Kidney tubule cell (primary cell): ENCODE data around the gene CCL15.
"Not testable (repeated sequence)": the region's sequence is repeated elsewhere in the genome, so short reads cannot be mapped to it uniquely, and the experiment has no call there.

Source experiments
- DNase-seq: peaks from one replicate; pipeline ENCODE4 v3.0.0-alpha.2; 2018; ENCODE audit warnings: low spot score

The CCL15 gene, protein sequence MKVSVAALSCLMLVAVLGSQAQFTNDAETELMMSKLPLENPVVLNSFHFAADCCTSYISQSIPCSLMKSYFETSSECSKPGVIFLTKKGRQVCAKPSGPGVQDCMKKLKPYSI

DNA sequence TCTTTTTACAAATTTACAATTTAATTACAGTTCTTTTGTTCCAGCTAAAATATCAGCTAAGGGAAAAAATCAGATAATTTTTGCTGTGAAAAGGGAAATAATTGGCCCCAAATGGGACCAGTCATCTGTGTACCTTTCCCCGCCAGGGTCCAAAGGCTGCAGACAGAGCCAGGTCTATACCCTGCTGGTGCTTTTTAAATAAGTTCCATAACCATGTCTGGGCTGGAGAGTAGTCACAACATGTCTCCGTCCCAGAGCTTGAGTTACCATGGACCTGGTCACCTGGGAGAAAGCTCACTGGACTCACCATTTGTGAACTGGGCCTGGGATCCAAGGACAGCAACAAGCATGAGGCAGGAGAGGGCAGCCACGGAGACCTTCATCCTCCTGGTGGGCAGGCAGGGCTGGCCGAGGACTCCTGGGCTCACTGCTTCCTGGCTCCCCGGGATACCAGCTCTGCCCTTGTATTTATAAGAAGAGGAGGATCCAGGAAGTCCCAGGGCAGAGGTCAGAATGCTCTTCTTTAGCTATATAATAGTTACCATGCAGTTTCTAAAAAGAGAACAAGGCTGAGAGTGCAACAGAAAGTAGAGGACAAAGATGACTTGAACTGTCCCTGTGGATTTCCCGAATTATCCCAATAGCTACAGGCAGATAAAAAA lies at the start of gene CCL15:
Gene CCL15, minus strand, starts transcription at position 444 of the 662 bp plus-strand sequence. Its CDS starts 61 bp downstream, at position 383.
- no peak for DNase-seq

DNA sequence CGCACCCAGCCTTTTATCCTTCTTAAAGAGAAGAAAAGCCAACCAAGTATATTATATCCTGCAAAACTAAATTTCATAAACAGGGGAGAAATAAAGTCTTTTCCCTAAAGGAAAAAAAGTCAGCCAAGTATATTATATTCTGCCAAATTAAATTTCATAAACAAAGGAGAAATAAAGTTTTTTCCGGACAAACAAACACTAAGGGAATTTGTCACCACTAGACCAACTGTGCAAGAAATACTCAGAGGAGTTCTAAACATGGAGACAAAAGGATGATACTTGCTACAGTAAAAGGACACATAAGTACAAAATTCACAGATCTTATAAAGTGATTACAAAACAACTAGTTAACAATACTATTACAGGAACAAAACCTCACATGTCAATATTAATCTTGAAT lies 48.3 kb upstream of the CCL15 start:
- no peak for DNase-seq

DNA sequence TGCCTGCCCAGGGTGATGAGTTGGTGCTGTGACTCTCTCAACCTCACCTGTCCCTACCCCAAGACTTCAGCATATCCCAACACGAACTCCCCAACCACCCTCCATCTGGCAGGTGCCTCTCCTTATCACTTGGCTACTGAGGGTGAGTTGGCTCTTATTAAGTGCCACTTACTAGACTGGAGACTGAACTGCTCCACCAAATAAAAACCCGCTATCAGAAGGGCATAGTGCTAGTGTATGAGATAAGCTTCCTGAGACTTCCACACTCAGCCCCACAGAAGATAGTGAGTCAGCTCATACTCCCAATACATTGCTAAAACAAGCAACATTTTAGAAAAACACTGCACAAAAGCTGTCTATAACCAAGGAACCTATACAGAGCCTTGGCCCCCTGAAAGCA lies 46.7 kb upstream of the CCL15 start:
- no peak for DNase-seq

DNA sequence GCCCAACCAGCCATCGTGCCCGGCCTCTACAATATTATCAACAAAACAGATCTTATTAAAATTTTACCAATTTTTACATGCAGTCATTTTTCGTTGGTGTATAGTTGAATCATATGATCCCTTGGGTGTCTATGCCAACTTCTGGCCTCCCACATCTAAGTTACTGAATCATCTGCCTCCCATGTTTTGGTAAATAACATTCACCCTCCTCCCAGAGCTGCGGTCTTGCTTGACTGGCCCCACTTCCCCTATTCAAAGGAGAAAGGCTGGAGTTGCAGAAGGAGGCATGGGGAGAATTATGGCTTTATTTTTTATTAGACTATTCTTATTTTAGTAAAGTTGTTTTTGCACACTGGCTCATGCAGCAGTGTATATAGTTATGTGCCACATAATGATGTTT lies 34.9 kb upstream of the CCL15 start:
- DNase-seq = peak; percentile 20

DNA sequence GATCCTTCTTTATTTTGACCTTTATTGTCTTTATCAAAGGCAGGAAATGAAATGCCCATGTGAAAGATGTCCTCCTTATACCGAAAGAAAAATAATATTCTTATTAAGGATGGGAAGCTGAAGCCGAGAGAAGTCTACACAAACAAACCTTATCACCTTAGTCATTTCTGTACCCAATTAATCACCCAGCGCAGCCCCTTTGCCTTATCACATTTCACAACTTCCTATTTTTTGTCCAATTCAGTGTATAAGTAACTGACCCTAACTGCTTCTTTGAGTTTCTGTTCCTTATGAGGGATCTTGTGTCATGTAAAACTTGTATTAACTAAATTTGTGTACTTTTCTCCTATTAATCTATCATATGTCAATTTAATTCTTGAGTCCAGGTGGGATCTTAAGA lies 32.8 kb upstream of the CCL15 start:
- DNase-seq = no peak

DNA sequence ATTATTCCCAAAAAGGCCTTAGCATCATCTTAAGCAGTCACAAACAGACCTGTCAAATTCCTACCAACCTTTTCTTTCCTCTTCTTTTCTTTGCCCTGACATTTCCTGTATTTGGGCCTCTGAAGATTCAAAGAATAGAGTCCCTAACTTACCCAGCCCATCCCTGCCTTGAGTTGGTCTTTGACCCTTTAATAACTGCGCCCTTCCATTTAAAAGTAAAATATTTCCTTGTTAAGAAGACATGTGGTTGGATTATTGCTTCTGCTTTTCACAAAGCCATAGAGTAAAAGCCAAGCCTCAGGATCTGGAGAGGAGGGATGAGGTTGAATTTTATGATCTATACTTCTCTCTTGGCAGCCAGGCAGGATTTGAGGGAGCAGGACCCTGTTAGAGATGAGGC lies 29.6 kb upstream of the CCL15 start:
- DNase-seq = no peak

DNA sequence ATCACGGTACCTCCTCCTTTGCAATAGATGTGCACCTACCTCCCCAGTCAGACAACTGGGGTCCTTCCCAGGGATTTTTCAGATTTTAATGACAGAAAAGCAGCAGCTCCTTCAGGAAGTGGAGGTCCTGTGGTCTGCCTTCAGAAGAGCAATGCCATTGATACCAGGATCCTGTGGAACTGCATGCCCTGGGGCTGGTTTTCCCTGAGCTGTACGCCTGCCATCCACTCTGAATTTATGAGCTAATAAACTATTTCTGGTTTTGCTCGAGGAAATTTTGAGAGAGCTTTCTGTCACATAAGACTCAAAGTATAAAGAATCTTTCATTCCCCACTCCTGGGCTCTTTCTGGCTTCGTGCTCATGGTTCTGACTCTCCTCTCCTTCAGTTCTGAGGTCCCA lies 26.4 kb upstream of the CCL15 start:
- DNase-seq = no peak

DNA sequence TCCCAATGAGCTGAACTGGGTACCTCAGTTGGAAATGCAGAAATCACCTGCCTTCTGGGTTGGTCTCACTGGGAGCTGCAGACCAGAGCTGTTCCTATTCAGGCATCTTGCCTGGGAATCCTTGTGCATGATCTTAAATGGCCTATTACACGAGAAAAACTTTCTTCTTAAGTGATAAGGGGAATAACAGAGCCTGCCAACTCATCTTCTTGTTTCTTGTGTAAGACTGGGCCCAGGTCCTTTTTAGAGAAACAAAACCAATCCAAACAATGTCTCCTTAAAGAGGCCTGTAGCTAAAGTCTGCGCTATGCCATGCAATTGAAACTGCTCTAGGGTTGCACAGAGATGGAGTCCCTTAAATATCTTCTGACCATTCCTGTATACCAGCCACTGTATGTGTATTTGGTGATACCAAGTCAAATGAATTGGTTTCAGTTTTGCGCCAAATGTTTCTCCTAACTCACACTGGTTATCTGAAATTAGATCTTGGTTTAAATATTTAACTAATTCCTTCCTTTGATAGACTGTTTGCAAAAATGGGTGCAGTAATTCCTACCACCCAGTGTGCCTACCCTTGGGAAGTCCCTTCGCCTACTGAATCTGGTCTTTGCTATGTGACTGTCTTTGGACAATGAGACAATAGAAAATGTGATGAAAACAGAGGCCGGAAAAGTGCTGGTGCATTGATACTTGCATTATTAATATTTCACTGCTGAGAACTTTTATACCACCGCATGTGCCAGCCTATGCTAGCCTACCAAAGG lies 22.9 kb upstream of the CCL15 start:
- DNase-seq = no peak

DNA sequence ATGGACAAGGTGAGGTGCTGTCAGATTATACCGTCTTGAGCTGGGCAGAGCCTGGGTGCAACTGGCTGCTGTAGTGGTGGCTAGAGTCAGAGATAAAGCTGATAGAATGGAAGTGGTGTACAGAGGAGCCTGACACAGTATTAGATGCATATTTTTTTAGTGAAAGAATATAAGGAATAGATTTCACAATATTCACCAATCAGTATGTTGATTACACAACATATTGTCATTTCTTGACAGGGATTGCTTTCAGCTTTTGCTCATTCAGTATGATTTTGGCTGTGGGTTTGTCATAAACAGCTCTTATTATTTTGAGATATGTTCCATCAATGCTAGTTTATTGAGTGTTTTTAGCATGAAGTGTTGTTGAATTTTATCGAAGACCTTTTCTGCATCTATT lies 18.1 kb upstream of the CCL15 start:
- DNase-seq = no peak

DNA sequence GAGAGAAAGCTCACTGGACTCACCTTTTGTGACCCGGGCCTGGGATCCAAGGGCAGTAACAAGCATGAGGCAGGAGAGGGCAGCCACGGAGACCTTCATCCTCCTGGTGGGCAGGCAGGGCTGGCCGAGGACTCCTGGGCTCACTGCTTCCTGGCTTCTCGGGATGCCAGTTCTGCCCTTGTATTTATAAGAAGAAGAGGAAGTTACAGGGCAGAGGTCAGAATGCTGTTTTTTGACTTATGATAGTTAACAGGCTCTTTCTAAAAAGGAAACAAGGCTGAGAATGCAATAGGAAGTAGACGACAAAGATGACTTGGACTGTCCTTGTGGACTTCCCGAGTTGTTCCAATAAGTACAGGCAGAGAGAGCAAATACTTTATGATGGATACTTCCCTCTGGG lies 16.4 kb upstream of the CCL15 start, which contains the start of gene CCL23:
Gene CCL23, minus strand, starts transcription at position 174 of the 400 bp plus-strand sequence. Its CDS starts 75 bp downstream, at position 99.
- DNase-seq = no peak

DNA sequence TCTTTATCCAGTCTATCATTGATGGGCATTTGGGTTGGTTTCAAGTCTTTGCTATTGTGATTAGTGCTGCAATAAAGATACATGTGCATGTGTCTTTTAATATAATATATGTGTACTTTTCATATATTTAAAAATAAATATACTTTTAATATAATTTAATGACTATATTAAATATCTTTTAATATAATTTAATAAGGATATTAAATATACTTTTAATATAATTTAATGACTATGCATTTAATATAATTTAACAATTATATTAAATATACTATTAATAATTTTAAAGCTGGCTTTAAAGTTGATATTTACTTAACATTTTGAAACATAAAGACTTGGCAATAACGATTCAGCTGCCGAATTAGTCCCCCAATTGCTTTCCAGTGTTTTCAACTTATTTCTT lies 15.2 kb upstream of the CCL15 start:
- no peak for DNase-seq

DNA sequence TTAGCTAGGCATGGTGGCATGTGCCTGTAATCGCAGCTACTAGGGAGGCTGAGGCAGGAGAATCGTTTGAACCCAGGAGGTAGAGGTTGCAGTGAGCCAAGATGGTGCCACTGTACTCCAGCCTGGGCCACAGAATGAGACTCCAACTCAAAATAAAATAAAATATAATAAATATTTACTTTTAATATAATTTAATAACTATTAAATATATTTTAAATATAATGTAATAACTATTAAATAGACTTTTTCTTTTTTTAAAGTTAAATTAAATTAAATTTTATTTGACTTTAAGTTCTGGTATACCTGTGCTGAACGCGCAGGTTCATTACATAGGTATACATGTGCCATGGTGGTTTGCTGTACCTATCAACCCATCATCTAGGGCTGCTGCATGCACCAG lies 14.5 kb upstream of the CCL15 start:
- DNase-seq = not testable (repeated sequence)

DNA sequence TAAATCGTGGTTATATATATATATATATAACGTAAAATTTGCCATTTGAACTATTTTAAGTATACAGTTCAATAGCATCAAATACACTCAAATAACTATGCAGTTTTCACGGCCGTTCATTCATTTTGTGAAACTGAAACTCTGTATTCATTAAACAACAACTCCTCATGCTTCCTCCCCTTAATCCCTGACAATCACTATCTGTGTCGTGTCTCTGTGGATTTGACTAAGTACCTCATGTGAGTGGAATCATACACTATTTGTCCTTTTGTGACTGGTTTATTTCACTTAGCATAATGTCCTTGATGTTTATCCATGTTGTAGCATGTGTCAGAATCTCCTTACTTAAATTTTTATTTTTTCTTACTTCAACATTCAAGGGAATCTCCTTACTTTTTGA lies 13.6 kb upstream of the CCL15 start:
- DNase-seq = no peak

DNA sequence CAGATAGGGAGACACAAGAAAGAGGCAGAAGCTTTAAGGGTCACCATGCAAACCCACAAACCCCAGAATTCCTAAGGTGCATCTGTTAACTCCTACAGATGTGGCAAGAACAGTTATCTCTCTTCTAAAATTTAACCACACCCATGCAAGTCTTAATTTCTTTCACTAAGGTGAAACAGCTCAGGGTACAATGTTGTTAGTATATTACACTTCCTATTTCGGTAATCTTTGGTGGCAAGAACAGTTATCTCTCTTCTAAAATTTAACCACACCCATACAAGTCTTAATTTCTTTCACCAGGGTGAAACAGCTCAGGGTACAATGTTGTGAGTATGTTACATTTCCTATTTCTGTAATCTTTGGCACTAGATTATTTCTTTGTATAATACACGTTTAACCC lies 9.8 kb upstream of the CCL15 start:
- DNase-seq = no peak

DNA sequence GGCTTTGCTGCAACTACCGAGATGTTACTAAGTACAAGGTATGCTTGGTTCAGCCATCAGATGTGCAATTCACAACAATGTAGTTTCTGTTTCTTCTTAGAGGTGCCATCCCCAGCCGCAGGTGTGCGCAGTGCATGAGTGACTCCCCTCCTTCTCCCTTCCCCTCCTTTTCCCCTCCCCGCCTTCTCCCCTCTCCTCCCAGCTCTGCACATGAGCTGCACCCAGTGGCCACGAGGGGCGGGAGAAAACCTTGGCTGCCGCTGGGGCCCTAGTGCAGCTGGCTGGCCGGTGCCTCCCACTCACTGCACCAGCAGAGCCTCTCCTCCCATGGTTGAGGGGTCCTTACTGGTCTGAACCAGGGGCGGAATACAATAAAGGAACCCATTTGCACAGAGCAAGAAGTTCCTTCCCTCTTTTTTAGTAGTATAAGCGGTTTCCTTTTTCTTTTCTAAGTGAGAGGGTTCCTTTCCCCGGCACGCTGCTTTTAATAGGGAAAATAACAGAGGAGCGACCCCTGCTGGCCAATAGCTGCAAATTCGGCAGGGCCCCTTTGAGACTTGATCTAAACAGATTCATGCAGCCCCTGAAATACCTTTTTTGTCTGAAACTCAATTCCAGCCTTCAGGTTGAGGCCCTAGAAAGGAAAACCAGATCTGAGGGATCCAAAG lies 7.8 kb upstream of the CCL15 start:
- no peak for DNase-seq

DNA sequence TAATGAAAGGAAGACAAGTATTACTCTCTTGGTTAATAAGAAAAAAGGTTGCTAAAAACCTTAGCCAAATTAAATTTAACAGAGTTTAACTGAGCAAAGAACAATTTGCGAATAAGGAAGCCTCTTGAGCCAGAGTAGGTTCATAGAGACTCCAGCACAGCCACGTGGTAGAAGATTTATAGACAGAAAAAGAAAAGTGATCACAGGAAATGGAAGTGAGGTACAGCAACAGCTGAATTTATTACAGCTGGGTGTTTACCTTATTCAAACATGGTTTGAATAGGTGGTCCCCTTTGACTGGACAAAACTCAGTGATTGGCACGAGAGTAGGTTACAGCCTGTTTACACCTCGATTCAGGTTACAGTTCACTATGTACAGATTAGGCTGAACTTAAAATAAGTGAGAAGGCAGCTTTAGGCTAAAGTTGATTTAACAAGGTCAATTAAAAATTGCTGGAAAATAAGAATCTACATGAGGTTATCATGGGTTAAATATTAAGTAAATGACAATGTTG lies 3.3 kb upstream of the CCL15 start:
- no peak for DNase-seq

DNA sequence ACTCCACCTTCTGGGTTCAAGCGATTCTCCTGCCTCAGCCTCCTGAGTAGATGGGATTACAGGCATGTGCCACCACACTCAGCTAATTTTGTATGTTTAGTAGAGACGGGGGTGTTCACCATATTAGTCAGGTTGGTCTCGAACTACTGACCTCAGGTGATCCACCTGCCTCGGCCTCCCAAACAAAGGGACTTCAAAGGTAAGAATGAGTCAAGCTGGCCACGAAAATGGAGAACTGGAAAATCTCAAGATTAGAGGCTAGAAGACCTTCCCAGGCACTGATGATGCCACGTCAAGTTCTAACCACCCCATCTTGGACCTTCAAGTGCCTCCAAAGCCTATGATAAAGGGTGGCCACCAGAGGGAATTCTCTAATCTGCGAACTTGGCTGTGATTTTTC lies 1.3 kb upstream of the CCL15 start:
- DNase-seq = no peak

DNA sequence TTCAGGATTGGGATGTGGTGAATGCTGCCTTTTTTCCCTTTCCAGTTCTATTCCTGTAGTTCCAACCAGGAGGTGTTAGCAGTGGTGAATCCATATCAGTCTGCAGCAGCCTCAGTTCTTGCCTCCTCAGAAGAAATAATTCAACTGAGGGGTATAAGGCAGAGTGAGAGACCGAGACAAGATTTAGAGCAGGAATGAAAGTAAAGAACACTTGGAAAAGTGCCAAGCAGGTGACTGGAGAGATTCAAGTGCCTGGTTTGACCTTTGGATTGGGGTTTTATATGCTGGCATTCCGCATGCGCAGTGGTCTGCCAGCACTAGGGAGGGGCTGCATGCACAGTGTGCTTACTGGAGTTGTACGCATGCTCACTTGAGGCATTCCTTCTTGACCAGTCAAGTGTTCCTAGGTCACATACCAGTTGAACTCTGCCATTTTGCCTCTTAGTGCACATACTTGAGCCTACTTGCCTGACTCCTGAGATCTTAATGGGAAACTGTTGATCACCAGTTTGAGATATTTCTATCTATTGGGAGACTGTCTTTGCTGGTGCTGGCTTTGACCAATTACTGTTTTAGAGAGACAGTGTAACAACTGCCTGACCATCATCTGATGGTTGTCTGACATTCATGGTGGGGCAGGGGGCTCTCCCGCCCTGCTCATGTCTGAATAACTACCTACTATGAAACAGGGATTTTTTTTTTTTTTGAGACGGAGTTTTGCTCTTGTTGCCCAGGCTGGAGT lies 680 bp upstream of the CCL15 start:
- DNase-seq = peak; percentile 36

DNA sequence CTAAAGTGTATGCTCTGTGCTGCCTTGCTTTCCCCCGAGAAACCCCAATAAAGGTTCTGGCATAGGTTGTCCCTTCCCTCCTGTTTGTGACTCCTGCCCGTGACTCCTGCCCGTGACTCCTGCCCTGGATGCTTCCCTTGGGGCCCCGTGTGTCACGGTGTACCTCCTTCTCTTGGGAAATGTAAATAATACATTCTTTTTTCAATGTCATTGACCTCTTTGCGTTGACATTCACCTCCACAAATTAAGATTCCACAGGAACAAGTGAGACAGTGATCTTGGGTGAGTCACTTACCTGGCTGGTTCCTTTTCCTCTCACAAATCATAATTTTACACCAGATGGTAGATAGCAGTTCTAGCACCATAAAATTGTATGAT lies 632 bp downstream of the CCL15 start:
- DNase-seq = no peak

DNA sequence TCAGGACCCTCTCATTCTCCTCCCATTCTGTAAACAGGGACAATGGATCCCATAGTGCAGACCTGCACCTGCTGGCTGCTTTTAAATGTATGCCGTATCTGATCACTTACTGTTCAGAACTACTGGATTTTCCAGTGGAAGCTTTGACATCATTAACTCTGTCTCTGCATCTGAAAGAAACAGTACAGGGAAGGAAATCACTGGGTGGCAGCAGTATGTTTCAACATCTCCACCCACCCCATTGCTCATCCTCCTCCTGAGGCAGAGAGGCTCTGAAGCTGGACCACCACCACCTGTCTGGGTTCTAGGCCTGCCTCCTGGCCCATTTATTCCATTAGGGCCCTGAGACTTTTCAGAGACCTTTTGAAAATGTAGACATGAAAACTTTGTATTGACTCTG lies 2.6 kb downstream of the CCL15 start:
- no peak for DNase-seq

DNA sequence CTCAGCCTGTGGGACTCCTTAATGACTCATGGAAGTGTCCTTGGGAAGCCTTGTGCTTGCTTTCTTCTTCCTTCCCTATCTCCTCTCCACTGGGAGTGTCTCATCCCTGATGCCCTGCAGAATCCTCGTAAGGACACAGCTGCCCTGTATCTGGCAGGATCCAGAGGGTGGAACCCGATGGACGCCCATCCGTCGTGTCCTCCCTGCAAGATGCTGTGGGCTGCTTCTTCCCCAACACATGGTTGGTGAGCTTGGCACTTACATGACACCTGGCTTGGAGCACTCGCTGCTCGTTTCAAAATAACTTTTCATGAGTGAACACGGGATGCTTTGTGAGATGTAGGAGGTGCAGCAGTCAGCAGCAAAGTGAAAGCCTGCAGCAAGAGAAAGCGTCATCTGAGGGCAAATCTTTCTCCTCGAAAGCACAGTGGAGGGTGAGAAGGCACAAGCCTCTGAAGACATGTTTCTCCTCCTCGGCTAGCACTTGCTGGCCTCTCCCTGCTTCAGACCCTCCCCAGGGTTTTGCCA lies 3.3 kb downstream of the CCL15 start:
- no peak for DNase-seq

DNA sequence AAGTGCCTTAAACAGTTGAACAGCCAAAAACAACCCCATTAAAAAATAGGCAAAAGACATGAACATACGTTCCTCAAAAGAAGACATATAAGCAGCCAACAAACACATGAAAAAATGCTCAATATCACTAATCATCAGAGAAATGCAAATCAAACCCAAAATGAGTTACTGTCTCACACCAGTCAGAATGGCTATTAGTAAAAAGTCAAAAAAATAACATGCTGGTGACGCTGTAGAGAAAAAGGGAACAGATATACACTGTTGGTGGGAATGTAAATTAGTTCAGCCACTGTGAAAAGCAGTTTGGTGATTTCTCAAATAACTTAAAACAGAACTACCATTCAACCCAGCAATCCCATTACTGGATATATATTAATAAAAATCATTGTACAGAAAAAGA lies 6.0 kb downstream of the CCL15 start:
- DNase-seq = not testable (repeated sequence)
